Prostate gland (tissue), 2 donors: ENCODE data around the gene TMEM258.

ENCODE experiments used
- POLR2A ChIP-seq: fragments of 450-650 bp; IDR thresholded peaks from one replicate; pipeline ENCODE4 v1.6.1; 2016; ENCODE audit warnings: antibody characterized with exemption, mild to moderate bottlenecking
- TF ChIP-seq, protein P1 (sequence below), 4 experiments: fragments of 200-600 bp in 2 of 4; fragments of 450-650 bp in 2 of 4; sonication (generic) in 2 of 4; IDR thresholded peaks; 1 replicate in 3 of 4; 2 replicates in 1 of 4; pipeline ENCODE4 v1.5.1; 2016 to 2019; ENCODE audit warnings: antibody characterized with exemption in 4 of 4, mild to moderate bottlenecking in 2 of 4, moderate library complexity in 2 of 4

DNA sequence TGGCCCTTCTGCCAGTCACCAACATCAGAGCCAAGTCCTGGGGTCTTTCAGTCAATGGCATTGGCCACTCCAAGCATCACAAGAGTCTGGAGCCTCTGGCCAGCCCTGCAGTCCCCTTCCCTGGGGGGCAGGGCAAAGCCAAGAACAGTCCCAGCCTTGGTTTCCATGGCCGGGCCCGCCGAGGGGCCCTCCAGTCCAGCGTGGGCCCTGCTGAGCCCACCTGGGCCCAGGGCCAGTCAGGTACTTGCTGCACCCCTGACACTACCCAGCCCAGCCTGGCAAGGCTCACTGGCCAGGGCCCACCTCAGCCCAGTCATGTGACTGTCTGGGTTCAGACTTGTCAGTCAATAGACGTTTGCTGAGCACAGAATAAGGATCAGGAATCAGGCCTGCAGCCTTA is 10.8 kb downstream of the TMEM258 start:
- TF ChIP-seq, protein P1, sequence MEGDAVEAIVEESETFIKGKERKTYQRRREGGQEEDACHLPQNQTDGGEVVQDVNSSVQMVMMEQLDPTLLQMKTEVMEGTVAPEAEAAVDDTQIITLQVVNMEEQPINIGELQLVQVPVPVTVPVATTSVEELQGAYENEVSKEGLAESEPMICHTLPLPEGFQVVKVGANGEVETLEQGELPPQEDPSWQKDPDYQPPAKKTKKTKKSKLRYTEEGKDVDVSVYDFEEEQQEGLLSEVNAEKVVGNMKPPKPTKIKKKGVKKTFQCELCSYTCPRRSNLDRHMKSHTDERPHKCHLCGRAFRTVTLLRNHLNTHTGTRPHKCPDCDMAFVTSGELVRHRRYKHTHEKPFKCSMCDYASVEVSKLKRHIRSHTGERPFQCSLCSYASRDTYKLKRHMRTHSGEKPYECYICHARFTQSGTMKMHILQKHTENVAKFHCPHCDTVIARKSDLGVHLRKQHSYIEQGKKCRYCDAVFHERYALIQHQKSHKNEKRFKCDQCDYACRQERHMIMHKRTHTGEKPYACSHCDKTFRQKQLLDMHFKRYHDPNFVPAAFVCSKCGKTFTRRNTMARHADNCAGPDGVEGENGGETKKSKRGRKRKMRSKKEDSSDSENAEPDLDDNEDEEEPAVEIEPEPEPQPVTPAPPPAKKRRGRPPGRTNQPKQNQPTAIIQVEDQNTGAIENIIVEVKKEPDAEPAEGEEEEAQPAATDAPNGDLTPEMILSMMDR (IDR thresholded peaks at IDR 0.05) = no peak
- no peak for TF ChIP-seq POLR2A
